K562 (cell line): ENCODE data around the gene NRXN3.

ENCODE experiments used
- ARHGAP35 ChIP-seq: fragments of 450-650 bp; IDR thresholded peaks from 2 replicates; pipeline ENCODE4 v1.6.1; 2018; ENCODE audit not compliant: partially characterized antibody
- IRF2 ChIP-seq: sonication (generic); formaldehyde crosslinking; IDR thresholded peaks from 2 replicates; pipeline ENCODE4 v1.8.1; 2022; ENCODE audit warnings: mild to moderate bottlenecking, missing genetic modification reagents
- KLF13 ChIP-seq: fragments of 450-650 bp; IDR thresholded peaks from 2 replicates; pipeline ENCODE4 v1.6.1; 2016; ENCODE audit warnings: missing genetic modification characterization, low read depth, mild to moderate bottlenecking, missing compliant biosample characterization, moderate library complexity, borderline replicate concordance
- SMAD1 ChIP-seq: fragments of 150-350 bp; IDR thresholded peaks from 2 replicates; pipeline ENCODE4 v1.6.1; 2014; ENCODE audit warnings: low read length, low read depth; ENCODE audit not compliant: partially characterized antibody
- SMARCC2 ChIP-seq: fragments of 450-650 bp; IDR thresholded peaks from 2 replicates; pipeline ENCODE4 v1.6.1; 2017; ENCODE audit warnings: antibody characterized with exemption, moderate library complexity, mild to moderate bottlenecking, low read depth
- ZNF707 ChIP-seq: fragments of 250-450 bp; sonication (Bioruptor Pico); conservative IDR thresholded peaks from 2 replicates; pipeline ENCODE4 v1.8.0; 2022; ENCODE audit warnings: inconsistent platforms, mild to moderate bottlenecking, moderate library complexity
- TF ChIP-seq, protein P1 (sequence below), 3 experiments: IDR thresholded peaks in 2 of 3; conservative IDR thresholded peaks in 1 of 3; 2 replicates each; pipeline ENCODE4 v1.5.1; 2011 to 2012; ENCODE audit warnings: low read length in 3 of 3, mild to moderate bottlenecking in 3 of 3, control low read depth in 2 of 3, improper control_type of control experiment in 1 of 3, inconsistent platforms in 1 of 3, low read depth in 1 of 3, mixed read lengths in 1 of 3, moderate library complexity in 1 of 3; ENCODE audit not compliant: insufficient read depth in 2 of 3
- TF ChIP-seq, protein P2 (sequence below): fragments of 250-450 bp; sonication (Bioruptor Pico); IDR thresholded peaks from 2 replicates; pipeline ENCODE4 v1.5.0; 2021

DNA sequence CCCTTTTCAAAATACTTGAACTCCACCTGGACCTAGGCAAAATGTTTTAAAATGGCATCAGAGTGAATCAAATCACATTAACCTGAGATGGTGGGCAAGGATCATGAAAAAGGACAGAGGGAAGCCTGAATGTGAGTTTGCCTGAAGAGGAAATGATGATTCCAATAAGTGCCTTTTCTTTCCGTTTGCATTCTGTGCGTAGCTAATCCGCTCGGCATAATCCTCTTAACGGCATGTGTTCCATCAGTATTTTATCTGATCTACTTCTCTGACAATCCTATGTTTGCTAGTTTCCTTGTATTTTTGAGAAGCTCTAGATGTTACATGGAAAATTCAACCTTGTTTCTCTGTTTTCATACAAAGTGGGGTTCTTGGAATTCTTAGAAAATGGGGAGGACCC lies 354.6 kb downstream of the NRXN3 start:
- no peak for TF ChIP-seq KLF13 (tag)
- no peak for TF ChIP-seq IRF2 (CRISPR knock-in tag)
- TF ChIP-seq SMAD1 = no peak
- TF ChIP-seq, protein P1, sequence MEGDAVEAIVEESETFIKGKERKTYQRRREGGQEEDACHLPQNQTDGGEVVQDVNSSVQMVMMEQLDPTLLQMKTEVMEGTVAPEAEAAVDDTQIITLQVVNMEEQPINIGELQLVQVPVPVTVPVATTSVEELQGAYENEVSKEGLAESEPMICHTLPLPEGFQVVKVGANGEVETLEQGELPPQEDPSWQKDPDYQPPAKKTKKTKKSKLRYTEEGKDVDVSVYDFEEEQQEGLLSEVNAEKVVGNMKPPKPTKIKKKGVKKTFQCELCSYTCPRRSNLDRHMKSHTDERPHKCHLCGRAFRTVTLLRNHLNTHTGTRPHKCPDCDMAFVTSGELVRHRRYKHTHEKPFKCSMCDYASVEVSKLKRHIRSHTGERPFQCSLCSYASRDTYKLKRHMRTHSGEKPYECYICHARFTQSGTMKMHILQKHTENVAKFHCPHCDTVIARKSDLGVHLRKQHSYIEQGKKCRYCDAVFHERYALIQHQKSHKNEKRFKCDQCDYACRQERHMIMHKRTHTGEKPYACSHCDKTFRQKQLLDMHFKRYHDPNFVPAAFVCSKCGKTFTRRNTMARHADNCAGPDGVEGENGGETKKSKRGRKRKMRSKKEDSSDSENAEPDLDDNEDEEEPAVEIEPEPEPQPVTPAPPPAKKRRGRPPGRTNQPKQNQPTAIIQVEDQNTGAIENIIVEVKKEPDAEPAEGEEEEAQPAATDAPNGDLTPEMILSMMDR (IDR thresholded peaks at IDR 0.05 in 2 of 3, conservative IDR thresholded peaks at IDR 0.05 in 1 of 3; ENCODE audit: insufficient read depth in 2 of 3, low read depth in 1 of 3, low read length in 3 of 3) = no peak
- TF ChIP-seq SMARCC2 = no peak
- TF ChIP-seq, protein P2, sequence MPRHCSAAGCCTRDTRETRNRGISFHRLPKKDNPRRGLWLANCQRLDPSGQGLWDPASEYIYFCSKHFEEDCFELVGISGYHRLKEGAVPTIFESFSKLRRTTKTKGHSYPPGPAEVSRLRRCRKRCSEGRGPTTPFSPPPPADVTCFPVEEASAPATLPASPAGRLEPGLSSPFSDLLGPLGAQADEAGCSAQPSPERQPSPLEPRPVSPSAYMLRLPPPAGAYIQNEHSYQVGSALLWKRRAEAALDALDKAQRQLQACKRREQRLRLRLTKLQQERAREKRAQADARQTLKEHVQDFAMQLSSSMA (CRISPR knock-in tag) = no peak
- TF ChIP-seq ARHGAP35 = no peak
- no peak for TF ChIP-seq ZNF707 (CRISPR knock-in tag)
